Stomach (tissue), 4 donors: Measurements from ENCODE around the gene NRAP.

Experiments used
- CTCF ChIP-seq, 7 experiments: fragments of 450-650 bp in 4 of 7; fragments of 200-600 bp in 3 of 7; sonication (generic) in 3 of 7; IDR thresholded peaks; one replicate each; pipeline ENCODE4 v1.5.1; 2016 to 2019; ENCODE audit warnings: antibody characterized with exemption in 7 of 7, control low read depth in 2 of 7, mild to moderate bottlenecking in 1 of 7
- EP300 ChIP-seq: sonication (generic); formaldehyde crosslinking; IDR thresholded peaks from one replicate; pipeline ENCODE4 v1.6.1; 2017; ENCODE audit warnings: antibody characterized with exemption
- POLR2A ChIP-seq, 4 donors: fragments of 450-650 bp; IDR thresholded peaks; one replicate each; pipeline ENCODE4 v1.6.1; 2016; ENCODE audit warnings: antibody characterized with exemption in 4 of 4, control low read depth in 2 of 4, mild to moderate bottlenecking in 1 of 4, moderate library complexity in 1 of 4

GRCh38 chr10:113665806-113666354 lies 2.0 kb upstream of the NRAP start:
- TF ChIP-seq CTCF (IDR thresholded peaks at IDR 0.05) (no peak), POLR2A (IDR thresholded peaks at IDR 0.05) (no peak), EP300 (no peak)
